IgD-negative memory B cell (primary cell): Measurements from ENCODE around the gene PITRM1. TPM values are rescaled to one million over a fixed set of nuclear protein-coding genes. Genes with fewer than 3 reads are reported as not detected.

Experiments
- H3K27ac Mint-ChIP-seq, 3 donors: one replicate each; pipeline ENCODE4 v1.8.0; 2020 to 2022; ENCODE audit warnings: mild to moderate bottlenecking in 3 of 3, mixed read lengths in 3 of 3, moderate library complexity in 1 of 3
- H3K27me3 Mint-ChIP-seq: one replicate; pipeline ENCODE4 v1.8.0; 2021; ENCODE audit warnings: mixed read lengths
- H3K36me3 Mint-ChIP-seq: one replicate; pipeline ENCODE4 v1.8.0; 2020; ENCODE audit warnings: mild to moderate bottlenecking, mixed read lengths
- H3K4me1 Mint-ChIP-seq, 3 donors: one replicate each; pipeline ENCODE4 v1.8.0; 2020 to 2022; ENCODE audit warnings: mixed read lengths in 3 of 3, mild to moderate bottlenecking in 1 of 3
- H3K4me3 Mint-ChIP-seq, 4 donors: one replicate each; pipeline ENCODE4 v1.8.0; 2020 to 2022; ENCODE audit warnings: mild to moderate bottlenecking in 4 of 4, mixed read lengths in 4 of 4, moderate library complexity in 3 of 4
- H3K9me3 Mint-ChIP-seq, 3 donors: one replicate each; pipeline ENCODE4 v1.8.0; 2020 to 2021; ENCODE audit warnings: mixed read lengths in 3 of 3, mild to moderate bottlenecking in 1 of 3
- polyA plus RNA-seq: library from polyadenylated mRNA; unstranded; fragments of 300-500 nt; fragmentation: Illumina TruSeq; gene quantifications from one replicate; pipeline ENCODE4 v1.2.3, GENCODE V29; 2021

PITRM1 gene
- polyA plus RNA-seq, 1 donor from 2014 or later = 37.2 TPM

GRCh38 chr10:3090914-3091787 is 81.4 kb downstream of the PITRM1 start:
- no peaks in the 10 kb centered on the region for H3K9me3 Mint-ChIP-seq
- peaks cover 8% of the 10 kb centered on the region for H3K36me3 Mint-ChIP-seq
- peaks cover 7 to 15% (median 15%) of the 10 kb centered on the region in 3 donors for H3K4me1 Mint-ChIP-seq
- H3K27me3 Mint-ChIP-seq = no peaks in the 10 kb centered on the region
- H3K27ac Mint-ChIP-seq = no peak overlapping the region
- no peak overlapping the region for H3K4me3 Mint-ChIP-seq

DNA sequence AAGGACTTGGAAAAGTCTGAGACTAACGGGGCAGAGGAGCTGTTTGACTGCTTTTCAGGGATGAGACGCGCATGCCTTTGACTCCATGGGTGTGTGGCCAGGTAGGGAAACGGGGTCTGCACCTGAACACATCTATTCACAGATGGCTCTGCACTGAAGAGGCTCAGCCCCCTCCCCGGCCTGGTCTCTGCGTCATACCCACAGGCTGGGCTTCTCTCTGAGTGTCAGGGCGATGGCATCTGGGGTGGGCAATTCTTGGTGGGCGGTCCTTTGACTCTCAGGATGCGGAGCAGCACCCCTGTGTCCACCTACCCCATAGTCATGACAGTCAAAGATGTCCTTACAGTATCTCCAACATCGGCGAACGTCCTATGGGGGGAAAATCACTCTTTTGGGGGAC is 82.2 kb downstream of the PITRM1 start:
- H3K27me3 Mint-ChIP-seq = no peaks in the 10 kb centered on the region
- peaks cover 8% of the 10 kb centered on the region for H3K36me3 Mint-ChIP-seq
- no peaks in the 10 kb centered on the region for H3K9me3 Mint-ChIP-seq
- no peak overlapping the region for H3K27ac Mint-ChIP-seq
- no peak overlapping the region for H3K4me3 Mint-ChIP-seq
- peaks cover 6 to 15% (median 11%) of the 10 kb centered on the region in 3 donors for H3K4me1 Mint-ChIP-seq

Other genes starting within 250 kb of the PITRM1 start
- 42.2 TPM for gene PFKP, start 105.2 kb downstream of the PITRM1 start, polyA plus RNA-seq